ENCODE data around the gene AUTS2. TPM values are rescaled to one million over a fixed set of nuclear protein-coding genes. Genes with fewer than 3 reads are reported as not detected.

The AUTS2 gene
- total RNA-seq, 1 donor from 2014 or later = 5.3 TPM

DNA sequence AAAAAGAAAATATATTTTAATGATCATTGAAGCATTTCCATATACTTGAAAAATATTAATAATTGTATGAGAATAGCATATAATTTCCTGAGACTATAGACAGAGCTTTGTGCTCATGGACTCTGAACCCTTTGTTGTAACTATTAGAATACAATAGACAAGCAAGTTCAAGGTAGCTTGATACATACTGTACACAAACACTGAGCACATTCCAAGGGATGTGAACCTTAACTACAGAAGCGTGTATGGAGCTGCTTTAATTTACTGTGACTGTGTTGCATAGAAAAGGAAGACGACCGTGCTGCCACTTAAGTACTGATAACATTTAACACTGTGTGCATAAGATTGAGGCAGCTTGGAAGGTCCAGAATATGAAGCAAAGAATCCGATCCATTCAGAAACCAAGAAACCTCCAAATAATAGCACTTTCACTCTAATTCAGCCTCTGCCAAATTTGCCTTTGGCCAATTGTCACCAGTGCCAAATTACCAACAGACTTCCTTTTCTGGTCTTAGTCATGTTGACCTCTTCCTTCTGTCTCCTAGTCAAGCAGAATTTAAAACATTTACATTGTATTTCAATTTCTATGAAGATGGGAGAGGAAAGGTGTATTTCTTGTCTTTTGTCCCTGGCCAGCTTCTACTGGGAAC, 967.6 kb downstream of the AUTS2 start:
- intact Hi-C loops (cut with DNase I) = no loop called here

DNA sequence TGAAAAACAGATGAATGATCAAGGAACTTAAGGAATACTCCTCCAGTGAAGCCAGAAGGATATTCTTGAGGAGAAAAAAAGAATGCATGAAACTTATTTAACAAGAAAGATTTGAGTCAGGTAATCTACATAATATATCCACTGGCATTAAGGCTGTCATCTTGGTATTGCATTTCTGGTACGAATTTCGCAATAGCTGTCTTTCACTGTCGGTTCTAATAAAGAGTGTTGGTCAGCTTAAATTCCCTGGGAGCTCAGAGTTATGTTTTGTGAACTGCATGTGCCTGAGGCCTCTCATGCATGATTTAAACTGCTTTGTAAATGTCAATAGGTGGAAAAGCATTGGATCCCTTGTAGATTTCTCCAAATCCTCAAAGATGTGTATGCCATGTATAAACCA, 968.4 kb downstream of the AUTS2 start:
- intact Hi-C loops (cut with DNase I) = no loop called here
- no peak for ATAC-seq

More for the DNA sequence above, 967.6 kb downstream of the AUTS2 start:
- DNase-seq (ENCODE audit: missing footprints) (no peak), ATAC-seq (no peak)

DNA sequence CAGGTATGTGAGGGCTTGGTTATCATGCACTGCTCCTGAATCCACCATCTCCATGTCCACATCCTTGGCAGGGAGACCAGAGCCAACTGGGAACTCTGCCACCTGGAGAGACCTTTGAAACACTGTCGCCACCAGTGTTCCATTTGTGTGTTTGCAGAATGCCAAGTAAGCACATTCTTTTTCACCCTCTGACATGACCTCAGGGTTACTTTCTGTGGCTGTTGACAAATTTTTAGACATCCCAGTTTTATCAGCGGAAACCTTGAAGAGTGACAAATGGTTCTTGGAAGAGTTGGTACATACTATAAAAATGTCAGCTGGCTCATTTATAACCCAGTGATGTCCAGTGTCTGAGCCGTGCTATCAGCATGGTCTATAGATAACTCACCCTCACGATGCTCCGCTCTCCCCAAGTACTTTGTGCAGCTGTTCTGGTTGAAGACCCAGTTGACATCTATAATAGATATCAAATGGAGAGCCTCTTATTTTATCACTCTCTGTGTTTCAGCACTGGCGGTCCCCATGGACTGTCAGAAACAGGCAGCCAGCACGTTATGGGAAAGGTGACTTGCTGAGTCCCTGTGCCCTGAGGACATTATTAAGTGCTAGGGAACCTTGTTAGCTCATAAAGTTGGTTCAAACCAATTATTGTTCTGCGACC, 970.5 kb downstream of the AUTS2 start:
- intact Hi-C loops (cut with DNase I) = loop anchor here (1.0 kb wide), 1 partner anchor 99 kb away; no protein-coding TSS in a partner anchor
- peak; percentile 90 for ATAC-seq
- peak; percentile 70 for DNase-seq (ENCODE audit: missing footprints)

More for the DNA sequence above, 968.4 kb downstream of the AUTS2 start:
- DNase-seq (ENCODE audit: missing footprints) = no peak

DNA sequence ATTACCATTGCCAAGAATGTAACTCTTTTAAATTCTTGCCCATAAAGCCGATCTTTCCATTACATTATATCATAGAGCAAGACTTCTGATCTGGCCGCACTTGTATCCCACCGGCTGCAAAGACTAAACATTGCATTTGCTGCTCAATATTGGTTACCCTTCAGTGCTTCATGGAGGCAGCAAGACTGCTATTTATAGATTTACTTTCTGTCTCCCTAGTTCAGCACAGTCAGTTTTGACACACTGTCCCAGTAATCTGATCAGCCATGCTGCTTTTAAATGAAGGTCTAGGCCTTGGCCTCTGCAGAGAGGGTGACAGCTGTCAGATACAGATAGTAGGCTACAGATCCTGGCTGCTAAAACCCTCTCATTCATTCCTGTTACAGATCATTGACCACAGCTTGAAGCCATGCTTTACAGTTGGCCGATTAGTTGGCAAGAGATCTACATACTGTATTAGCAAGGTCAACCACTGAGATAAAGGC, 971.1 kb downstream of the AUTS2 start:
- DNase-seq (ENCODE audit: missing footprints) = no peak
- intact Hi-C loops (cut with DNase I) = loop anchor here (1.0 kb wide), 1 partner anchor 99 kb away; no protein-coding TSS in a partner anchor
- peak; percentile 53 for ATAC-seq

DNA sequence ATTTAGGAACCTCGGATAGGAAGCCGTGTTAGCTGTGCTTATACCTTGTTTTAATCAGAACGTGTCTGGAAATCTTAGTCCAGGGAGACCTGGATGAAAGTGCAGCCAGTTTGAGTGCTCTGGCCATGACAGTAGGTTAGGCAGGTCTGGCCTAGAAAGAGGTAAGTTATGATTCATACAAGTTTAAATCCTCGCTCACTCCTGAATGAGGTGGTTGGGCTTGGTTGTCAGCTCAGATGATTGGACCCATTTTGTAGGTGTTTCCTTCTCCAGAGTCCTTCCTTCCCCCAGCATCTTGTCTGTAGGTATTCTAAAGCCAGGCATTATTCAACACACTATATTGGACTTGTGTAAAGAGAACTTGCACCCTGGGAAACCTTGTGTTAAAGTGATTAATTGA, 971.8 kb downstream of the AUTS2 start:
- intact Hi-C loops (cut with DNase I) = no loop called here
- DNase-seq (ENCODE audit: missing footprints) (no peak), ATAC-seq (no peak)

DNA sequence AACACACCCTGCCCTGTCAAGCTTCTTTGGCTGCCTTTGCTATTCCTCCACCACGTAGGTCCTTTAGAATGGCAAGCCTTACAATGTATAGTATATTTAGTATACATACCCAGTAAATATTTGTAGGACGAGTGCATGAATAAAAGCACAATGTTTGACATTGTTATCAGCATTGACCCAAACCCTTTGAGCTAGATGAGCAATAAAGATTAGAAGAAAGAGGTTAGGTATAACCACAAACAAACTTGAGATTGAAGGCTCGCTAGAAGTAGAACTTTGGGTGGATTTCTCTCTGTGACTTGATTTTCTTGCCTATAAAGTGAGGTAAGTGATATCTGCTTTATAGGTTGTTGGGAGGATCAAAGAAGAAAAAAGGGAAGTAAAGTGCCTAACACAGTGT, 972.7 kb downstream of the AUTS2 start:
- no peak for DNase-seq (ENCODE audit: missing footprints)

DNA sequence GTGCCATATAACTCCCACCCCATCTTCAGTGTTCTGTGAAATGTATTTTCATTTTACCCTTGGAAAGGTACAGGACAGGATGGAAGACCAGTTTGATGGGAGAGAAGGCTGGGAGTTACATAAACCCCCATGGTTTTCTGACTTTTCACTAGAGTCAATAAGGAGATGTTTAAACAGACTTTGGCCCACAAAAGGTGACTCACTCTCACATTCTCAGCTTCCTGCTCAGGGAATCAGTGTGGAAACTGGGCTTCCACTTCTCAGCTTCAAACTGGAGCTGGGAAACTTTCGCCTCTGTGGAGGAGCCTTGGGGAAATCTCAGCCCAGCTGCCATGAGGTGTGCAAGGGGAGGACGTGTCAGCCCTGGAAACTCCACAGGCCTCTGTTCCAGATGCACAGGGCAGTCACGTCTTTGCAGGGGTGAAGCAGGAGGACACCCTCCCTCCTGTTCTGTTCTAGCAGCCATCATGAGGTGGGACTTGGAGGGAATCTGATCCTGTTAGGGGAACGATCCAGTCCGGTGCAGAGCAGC, 973.2 kb downstream of the AUTS2 start:
- no peak for ATAC-seq
- intact Hi-C loops (cut with DNase I) = no loop called here
- no peak for DNase-seq (ENCODE audit: missing footprints)

More for the DNA sequence above, 972.7 kb downstream of the AUTS2 start:
- ATAC-seq = no peak
- intact Hi-C loops (cut with DNase I) = no loop called here

DNA sequence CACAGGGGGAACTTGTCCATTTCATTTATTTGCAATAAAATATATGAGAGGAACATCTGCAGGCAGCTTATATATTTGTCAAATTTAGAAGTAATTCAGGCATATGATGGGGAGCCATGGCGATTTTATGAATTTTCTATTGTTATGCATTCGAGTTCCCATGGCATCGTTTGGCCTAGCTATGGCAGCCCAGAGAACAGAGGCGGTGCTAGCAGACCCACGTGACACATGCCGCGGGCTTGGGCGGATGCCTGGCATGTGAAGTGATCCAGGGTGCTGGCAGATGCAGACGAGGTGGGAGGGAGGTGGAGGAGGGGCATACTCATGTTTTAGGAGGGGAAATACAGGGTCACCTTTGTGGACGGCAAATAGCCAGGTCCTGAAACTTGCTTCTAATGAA, 973.7 kb downstream of the AUTS2 start:
- DNase-seq (ENCODE audit: missing footprints) = no peak
- intact Hi-C loops (cut with DNase I) = no loop called here
- no peak for ATAC-seq

DNA sequence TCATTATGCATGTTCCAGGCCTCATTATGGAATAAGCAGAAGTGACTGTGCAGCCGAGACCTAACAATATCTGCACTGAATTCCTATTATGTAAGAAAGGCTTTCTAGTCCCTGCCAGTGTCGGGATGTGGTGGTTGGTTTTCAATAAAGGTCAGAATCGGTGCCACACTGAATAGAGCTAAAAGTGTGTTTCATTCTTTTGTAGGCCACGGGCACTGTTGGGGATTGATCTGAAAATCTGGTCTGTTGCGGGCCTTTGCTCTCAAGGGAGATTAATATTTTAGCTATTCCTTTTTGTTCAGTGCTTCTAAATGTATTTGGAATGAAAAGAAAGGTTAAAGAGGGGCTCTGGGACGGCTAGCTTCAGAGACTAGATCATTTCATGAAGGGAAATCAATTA, 974.3 kb downstream of the AUTS2 start:
- ATAC-seq (no peak), DNase-seq (ENCODE audit: missing footprints) (no peak)
- intact Hi-C loops (cut with DNase I) = no loop called here

DNA sequence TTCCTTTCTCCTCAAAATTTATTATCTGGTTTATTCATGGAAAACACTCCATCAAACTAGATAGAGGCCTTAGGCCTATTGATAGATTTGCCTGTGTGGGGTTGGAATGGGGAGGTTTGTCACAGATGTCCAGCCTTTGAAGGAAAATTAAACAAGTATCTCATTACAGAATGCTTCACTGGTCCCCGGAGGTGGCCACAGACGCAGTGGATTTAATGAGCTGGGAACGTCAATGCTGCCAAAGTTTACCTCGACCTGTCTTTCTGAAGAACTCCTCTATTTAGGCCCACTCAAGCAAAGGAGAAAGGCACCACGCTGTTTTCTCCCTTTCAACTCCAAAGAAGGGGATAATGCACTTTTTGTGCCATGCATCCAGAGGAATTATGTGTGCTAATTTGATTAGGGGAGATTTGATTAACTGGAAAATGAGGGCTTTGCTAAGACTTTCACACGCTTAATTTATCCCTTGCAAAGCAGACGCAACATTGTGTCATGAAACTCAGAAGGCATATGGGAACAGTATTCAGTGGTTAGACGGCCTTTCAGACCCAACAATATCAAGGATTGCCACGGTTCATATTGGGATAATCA, 974.9 kb downstream of the AUTS2 start:
- intact Hi-C loops (cut with DNase I) = no loop called here
- no peak for ATAC-seq
- no peak for DNase-seq (ENCODE audit: missing footprints)

DNA sequence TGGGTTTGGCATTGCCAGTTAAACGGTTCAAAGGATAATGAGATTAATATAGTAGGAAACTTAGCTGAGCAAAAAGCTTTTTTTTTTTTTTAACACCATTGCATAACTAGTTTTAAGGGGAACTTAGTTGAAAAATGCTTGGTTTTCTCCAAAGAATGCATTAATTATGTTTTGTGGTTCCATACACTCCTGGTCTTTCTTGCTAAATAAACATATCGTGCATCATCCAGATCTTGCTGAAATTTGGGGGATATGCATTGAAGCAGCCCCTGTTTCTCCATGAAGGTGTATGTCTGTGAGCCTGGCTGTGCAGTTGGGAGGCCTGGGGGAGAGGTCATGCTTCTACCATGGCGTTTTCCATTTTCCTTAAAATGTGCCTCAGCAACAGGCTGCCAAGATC, 975.4 kb downstream of the AUTS2 start:
- intact Hi-C loops (cut with DNase I) = no loop called here
- ATAC-seq = no peak
- DNase-seq (ENCODE audit: missing footprints) = no peak

DNA sequence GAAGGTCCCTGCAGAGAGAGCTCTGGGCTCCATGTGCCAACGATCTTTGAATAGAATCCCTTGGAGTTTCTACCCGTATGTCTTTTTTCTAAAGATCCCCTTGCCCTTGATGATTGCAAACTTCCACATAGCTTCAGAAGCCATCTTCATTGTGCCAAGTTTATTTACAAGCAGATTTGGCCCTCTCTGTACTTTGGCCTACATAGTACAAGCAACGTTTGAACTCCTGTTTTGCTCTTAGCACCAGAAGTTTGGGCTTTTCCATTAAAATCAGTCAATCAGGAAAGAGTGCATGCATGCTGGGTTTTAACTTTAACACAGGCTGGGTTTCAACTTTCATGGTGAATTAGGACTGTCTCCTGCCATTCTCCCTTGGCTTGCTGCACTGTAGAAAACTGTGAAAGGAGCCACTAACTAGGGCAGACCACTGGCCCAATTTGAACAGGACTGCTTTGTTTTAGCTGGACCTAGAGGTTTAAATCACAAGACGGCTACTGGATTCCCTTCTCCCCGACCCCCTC, 976.1 kb downstream of the AUTS2 start:
- intact Hi-C loops (cut with DNase I) = no loop called here

DNA sequence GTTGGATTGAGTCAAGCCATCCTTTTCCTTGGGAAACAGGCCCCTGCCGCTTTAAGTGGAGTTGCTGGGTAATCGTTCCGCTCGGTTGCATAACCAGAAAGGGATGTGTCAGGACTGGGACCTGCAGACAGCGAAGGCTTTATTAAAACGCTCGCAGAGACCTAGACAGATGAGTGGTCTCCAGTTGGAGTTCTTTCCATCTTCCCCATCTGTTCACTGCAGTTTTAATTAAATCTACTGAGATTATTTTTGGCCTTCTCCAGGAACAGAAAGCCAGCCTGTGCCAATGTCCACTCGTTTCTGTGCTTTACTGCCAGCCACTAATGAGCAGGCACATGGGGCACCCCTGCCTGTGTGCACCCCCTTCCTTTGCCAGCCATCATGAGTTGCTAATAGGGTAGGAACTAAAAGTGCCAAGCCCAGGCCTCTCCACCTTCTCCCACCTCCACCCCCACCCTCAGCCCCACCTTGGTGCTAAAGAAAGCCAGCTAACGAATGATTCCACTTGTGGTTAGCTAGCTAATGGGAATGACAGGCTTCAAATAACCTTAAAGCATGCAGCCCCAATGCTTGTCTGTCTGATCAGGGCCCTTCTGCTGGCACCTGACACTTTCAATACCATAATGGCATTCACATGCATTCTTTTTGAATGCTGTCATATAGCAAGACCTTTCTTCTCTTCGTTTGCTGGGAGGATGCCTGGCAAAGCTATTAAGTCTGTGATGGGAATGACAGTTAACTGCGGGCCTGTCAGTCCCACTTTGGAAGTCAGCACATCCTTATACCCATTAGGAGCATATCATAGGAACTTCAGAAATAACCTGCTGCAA, 976.9 kb downstream of the AUTS2 start:
- ATAC-seq (no peak), DNase-seq (ENCODE audit: missing footprints) (no peak)
- intact Hi-C loops (cut with DNase I) = no loop called here

More for the DNA sequence above, 976.1 kb downstream of the AUTS2 start:
- ATAC-seq (no peak), DNase-seq (ENCODE audit: missing footprints) (no peak)

DNA sequence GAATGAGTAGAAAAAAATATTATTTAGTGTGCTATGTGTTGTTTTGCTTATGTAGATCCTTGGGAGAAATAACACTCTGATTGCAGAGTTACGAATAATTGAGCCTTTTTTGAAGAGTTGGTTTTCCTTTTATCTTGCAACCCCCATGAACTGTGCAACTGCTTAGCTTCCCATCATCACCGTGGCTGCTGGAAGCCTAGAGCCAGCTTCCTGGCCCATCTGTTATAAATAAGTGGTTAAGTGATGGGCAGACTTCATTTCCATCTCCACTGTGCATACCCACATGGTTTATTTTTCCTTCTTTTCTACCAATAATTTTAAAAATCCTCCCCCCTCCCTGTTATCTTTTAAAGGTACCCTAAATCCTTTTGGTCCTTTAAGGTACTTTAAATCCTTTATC, 978.8 kb downstream of the AUTS2 start:
- DNase-seq (ENCODE audit: missing footprints) (no peak), ATAC-seq (no peak)
- intact Hi-C loops (cut with DNase I) = no loop called here

DNA sequence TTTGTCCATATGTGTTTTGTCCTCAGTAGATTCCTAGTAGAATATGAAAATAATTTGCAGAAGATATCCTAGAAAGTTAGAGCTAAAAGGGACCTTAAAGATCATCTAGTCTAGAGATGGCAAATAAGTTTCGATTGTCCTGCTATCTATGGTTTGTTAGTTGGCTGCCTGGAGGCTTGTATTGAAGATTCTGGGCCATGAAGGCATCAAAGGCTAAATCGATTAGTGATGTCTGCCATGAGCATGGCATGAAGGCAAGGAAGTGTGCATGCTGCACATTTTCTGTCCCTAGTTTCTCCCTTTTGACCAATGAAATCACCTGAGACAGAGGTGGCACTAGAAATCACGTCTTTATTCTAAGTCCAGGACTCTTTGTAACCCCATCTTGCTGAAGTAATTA, 979.9 kb downstream of the AUTS2 start:
- no peak for DNase-seq (ENCODE audit: missing footprints)
- ATAC-seq = no peak
- intact Hi-C loops (cut with DNase I) = no loop called here

DNA sequence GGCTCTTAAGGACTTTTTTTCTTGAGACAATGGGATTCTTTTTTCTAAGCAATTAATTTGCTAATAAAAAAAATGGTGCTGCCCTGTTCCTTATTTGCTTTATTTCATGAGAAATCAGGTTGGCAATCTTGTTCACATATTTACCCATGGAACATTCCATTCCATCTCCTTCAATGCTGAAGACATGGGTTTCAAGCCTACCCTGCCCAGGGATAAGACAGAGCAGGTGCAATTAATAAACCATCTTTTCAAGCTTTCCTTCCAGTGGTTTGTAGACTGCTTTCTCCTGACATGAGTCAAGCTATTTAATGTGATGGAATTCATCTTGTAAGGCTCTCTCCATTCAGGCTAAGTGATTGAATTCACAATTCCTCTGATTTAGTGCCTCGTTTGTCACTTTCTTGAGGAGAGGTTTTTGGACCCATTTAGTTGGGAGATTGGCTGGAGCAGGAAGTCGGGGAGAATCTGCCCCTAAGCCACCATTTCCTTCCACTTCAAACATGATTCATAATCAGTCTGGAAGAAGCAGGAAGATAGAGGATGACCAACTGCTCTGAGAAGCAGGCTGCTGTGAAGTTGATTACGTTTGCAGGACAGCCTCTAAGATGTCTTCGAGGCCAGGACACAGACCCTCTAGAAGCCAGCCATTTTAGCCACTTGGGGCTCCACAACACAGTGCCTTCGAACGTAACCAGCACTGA, 981.3 kb downstream of the AUTS2 start:
- intact Hi-C loops (cut with DNase I) = no loop called here
- ATAC-seq (no peak), DNase-seq (ENCODE audit: missing footprints) (no peak)

DNA sequence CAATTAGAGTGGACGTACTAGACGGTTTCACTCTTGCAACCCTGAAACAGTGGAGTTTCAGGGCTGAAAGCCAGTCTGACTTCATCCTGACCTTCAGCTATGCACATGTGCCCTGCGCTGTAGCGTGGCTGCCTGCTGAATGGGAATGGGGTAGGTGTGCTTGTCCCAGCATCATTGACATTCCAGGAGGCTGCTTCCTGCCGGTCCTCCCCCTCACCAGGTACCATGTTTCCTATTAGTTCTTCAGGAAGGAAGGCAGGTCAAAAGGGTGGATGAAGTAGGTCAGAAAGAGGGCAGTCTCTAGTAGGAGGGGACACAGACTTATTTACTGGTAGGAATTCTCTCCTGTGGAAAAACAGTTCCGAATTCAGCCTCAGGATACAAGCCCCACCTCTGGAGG, 981.9 kb downstream of the AUTS2 start:
- intact Hi-C loops (cut with DNase I) = no loop called here
- ATAC-seq (no peak), DNase-seq (ENCODE audit: missing footprints) (no peak)

All from Right ventricle myocardium inferior (tissue), 1 donor.